Dermis microvascular lymphatic vessel endothelial cell (primary cell): ENCODE results near the gene MYO5B. TPM values are rescaled to one million over a fixed set of nuclear protein-coding genes. Genes with fewer than 3 reads are reported as not detected.
"Not testable (repeated sequence)": the region's sequence is repeated elsewhere in the genome, so short reads cannot be mapped to it uniquely, and the experiment has no call there.

Experiments used
- DNase-seq, 2 donors: peaks; one replicate each; pipeline versions ENCODE4 v3.0.0 to v3.0.0-alpha.2; 2010; ENCODE audit warnings: low read depth in 2 of 2
- total RNA-seq: library from RNA; depleted of rRNA; stranded (reverse); fragments of >200 nt; gene quantifications from 2 replicates; pipeline ENCODE4 v1.2.1, GENCODE V29; 2014

MYO5B gene
- total RNA-seq, 1 donor from 2014 or later, result 0.51 TPM

- DNase-seq, result not testable (repeated sequence)
Observed at GRCh38 chr18:49889552-49889951, 305.4 kb downstream of the MYO5B start.

DNA sequence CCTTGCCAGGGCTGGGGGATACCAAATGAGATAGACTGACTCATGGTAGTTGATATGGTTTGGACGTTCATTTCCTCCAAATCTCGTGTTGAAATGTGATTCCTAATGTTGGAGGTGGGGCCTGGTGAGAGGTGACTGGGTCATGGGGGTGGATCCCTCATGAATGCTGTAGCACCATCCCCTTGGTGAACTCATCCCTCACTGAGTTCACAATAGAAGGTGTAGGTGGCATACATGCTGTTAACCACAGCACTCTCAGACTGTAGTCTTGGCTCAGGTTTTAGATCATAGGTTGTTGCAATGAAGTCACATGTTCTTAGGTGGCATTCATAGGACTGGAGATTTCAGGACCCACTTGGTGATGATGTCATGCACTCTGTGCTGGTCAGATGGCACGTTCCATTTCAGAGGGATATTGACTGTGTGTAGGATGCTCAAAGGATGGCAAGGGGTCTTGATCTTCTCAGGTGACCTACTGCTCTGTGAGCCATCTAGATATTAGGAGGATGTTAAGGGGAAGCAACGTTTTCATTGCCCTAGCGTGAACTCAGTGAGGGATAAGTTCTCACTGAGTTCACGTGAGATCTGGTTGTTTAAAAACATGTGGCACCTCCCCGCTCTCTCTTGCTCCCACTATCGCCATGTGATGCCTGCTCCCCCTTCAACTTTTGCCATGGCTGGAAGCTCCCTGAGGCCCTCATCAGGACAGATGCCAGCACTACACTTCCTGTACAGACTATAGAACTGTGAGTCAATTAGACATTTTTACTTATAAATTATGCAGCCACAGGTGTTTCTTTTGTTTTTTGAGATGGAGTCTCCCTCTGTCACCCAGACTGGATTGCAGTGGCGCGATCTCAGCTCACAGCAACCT lies 307.8 kb downstream of the MYO5B start:
- DNase-seq, result no peak

DNA sequence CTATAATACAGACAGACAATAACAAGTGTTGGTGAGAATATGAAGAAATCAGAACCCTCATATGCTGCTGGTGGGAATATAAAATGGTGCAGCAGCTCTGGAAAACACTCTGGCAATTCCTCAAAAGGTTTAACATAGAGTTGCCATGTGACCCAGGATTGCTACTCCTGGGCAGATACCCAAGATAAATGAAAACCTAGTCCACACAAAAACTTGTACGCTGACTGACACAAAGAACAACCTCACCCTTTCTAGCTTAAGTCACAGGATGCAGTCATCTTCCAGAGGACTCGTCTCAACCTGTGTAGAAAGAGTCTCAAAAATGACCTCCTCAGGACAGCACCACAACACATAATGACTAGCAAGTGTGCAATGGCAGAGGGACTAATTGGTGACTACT lies 310.0 kb downstream of the MYO5B start:
- DNase-seq, result no peak

DNA sequence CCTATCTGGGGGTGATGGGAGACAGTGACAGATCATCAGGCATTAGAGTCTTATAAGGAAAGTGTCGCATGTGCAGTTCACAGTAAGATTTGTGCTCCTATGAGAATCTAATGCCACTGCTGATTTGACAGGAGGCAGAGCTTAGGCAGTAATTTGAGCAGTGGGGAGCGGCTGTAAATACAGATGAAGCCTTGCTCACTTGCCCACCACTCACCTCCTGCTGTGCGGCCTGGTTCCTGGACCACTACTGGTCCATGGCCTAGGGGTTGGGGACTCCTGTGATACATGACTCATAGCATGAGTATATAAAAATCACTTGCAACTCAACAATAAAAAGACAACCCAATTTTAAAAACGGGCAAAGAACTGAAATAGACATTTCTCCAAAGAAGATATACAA lies 310.5 kb downstream of the MYO5B start:
- no peak for DNase-seq

DNA sequence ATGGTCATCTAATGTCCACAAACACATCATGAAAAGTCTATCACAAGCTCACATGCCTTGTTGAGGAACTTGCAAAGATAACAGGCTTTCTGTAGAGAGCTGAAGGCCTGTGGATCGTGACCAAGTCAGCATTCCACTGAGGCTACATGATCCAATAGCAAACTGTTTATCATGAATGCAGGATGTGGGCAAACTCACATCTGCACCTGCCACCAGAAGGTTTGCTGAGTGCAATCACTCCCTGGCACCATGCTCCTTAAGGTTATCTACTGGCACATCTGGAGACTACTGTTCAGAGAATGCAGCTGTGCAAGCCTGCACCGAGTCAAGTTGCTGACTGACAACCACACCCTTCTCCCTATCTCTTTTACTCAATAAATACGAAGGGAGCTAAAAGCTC lies 314.3 kb downstream of the MYO5B start:
- no peak for DNase-seq

DNA sequence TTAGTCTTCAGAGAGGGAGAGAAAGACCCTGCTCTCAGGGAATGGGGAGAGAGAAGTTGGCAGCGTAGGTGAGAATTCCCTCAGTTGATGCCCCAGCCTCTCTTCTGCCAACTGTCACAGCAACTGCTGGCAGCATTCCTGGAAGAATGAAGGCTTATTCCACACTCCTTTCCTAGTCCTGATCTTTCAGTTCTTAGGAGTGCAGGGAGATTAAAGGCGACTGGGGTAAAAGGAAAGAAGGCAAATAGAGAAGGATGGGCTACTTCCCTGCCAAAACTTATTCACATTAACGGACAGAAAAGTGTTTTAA lies 315.7 kb downstream of the MYO5B start:
- no peak for DNase-seq

DNA sequence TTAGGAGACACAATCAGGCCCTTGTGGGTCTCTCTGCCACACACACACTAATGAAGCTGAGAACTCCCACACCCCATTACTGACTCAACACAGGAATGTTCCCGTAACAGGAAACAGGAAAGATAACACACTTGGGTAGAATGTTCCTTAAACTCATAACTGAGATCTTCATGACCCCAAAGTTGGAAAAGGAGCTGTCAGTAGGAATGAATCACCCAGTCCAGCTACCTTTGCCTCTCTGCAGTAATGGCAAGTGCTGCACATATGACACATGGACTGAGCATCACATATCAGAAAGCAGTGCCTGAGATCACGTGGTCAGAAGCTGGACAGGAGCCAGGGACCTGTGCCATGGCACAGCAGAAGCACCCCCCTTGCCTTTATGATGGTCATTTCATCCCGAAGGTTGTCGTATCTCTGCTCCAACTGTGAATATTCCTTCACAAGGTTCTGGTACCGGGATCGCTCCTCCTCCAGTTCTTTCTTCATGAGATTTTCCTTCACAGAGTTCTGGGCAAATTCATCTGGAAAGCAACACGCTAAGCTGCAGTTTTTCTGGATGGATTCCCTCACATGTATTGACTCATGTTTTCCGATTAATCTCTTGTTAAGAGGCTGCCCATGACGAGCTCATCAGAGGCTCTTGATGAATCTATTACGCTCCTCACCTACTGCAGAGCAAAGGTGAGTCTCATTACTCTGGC lies 316.2 kb downstream of the MYO5B start:
- peak in 1 of 2 donors; percentile 27 for DNase-seq

DNA sequence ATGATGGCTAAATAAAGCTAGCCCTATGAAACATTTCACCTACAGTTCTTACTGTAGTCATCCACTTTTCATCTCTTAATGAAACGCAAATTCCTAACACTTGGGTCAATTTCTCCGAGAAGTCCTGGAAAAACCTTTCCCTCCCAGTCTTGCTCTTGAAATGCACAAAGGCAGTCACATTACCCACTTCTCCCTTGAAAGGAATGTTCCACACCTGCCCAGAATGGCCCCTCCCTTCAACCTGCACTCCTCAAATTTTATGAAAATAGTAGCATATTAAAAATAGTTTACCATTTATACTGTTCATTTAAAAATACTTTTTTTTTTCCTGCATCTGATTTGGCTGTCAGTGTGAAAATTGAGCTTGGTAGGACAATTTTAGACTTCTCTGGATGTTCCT lies 316.9 kb downstream of the MYO5B start:
- no peak for DNase-seq

DNA sequence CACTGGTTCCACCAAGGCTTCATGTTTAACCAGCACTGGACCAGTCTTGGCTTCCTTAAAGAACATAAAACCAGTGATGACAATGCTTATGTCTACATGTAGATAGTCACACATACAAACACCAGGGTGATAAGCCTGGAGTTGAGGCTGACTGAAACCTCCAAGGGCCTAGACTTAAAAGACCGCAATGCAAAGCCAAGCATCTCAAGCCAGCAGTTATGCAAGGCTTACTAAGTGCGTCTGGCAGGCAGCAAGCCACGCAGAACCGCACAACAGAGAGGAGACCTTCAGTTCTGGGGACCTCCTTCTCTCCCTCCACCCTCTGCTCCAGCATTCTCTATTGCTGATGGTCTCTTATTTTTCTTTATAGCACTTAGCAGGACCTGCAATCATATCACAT lies 318.4 kb downstream of the MYO5B start:
- DNase-seq, result no peak

GRCh38 chr18:49875783-49876182 lies 319.2 kb downstream of the MYO5B start:
- DNase-seq, result no peak

GRCh38 chr18:49875155-49875554 lies 319.8 kb downstream of the MYO5B start:
- DNase-seq, result no peak

GRCh38 chr18:49874238-49874637 lies 320.7 kb downstream of the MYO5B start:
- DNase-seq, result no peak

- no peak for DNase-seq
Observed at GRCh38 chr18:49869354-49869753, 325.6 kb downstream of the MYO5B start.

GRCh38 chr18:49866680-49867079 lies 328.3 kb downstream of the MYO5B start:
- DNase-seq, result no peak

DNA sequence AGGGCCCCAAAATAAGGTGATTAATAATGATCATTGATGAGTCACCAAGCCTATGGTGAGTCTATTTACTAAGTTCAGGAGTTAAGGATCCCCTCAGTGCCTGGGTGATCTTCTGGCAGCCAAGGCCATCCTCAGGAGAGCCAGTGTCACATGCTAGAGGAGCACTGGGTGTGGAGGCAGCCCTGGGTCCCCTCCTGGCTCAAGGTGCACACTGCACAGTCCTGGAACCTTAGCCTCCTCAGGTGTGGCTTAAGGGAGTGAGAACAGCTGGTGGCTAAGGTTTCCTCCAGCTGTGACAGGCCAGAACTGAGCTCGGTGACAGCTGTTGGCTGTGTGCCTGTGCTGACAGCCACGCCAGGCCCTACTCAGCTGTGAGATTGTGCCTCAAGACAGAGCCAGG lies 329.5 kb downstream of the MYO5B start:
- DNase-seq, result no peak

GRCh38 chr18:49863769-49864621 lies 331.0 kb downstream of the MYO5B start:
- DNase-seq, result no peak

GRCh38 chr18:49862656-49863385 lies 332.1 kb downstream of the MYO5B start:
- no peak for DNase-seq

GRCh38 chr18:49861659-49862058 lies 333.3 kb downstream of the MYO5B start:
- DNase-seq, result no peak

DNA sequence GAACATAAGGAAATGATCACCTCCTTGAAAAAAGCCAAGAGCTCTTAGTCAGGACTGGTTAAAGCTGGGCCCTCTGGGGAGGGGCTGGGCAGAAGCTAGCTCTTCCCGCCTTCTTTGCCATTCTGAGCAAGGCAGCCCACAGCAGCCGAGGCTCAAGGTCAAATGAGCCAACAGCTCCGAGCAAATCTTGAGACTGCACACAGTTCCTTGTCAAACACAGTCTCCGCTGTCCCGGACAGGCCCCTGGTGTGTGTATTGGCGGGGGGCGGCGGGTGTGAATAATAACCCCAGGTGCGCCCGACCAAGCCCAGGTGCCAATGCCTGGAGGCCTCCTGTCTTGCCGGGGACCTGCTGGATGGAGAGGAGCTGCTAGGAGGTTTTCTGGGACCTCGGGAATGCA lies 335.2 kb downstream of the MYO5B start:
- no peak for DNase-seq

DNA sequence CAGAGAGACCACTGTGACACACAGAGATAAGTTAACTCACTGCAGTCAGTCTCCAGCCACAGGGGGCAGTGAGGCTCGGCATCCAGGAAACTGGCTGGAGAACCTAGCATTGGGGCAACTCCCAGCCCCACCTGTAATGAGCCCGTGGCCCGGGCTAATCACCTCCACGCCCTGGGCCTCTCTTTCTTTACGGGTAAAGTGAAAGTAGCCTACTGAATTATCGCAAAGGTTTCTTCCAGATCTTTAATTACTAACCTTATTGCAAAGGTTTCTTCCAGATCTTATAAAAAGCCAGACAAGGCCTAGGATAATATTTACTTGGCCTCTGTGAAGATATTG lies 336.0 kb downstream of the MYO5B start:
- no peak for DNase-seq

- DNase-seq, result peak; percentile 20 to 71
Observed at GRCh38 chr18:49858309-49859020, 336.5 kb downstream of the MYO5B start.
